Suprapubic skin (tissue), 3 donors: ENCODE measurements around the gene PDZRN3.

ENCODE experiments used
- EP300 ChIP-seq: sonication (generic); formaldehyde crosslinking; IDR thresholded peaks from one replicate; pipeline ENCODE4 v1.6.1; 2017; ENCODE audit warnings: antibody characterized with exemption
- POLR2A ChIP-seq, 2 donors: fragments of 450-650 bp; IDR thresholded peaks; one replicate each; pipeline ENCODE4 v1.6.1; 2017; ENCODE audit warnings: antibody characterized with exemption in 2 of 2, mild to moderate bottlenecking in 2 of 2, moderate library complexity in 2 of 2
- TF ChIP-seq, protein P1 (sequence below), 2 donors: fragments of 200-600 bp in 1 of 2; fragments of 450-650 bp in 1 of 2; sonication (generic) in 1 of 2; IDR thresholded peaks; one replicate each; pipeline ENCODE4 v1.5.1; 2016 to 2019; ENCODE audit warnings: antibody characterized with exemption in 2 of 2, mild to moderate bottlenecking in 1 of 2, moderate library complexity in 1 of 2

DNA sequence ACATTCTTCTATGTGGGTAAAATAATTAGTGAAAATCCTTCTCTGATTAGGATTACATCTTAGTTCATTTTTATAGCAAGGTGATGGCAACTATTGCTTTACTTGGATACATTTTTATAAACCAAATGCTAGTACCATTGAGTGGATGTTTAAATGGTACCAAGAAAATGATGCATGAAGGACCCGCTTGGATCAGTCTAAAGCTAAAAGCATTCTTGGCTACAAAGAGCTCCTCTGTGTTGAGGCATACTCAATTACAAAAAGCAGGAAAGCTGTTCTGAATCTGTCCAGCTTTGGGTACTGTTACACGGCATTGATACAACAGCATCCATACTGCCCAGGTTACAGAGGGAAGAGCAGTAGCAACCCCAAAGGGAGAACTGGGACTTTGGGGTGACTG is 217.2 kb downstream of the PDZRN3 start:
- TF ChIP-seq, protein P1, sequence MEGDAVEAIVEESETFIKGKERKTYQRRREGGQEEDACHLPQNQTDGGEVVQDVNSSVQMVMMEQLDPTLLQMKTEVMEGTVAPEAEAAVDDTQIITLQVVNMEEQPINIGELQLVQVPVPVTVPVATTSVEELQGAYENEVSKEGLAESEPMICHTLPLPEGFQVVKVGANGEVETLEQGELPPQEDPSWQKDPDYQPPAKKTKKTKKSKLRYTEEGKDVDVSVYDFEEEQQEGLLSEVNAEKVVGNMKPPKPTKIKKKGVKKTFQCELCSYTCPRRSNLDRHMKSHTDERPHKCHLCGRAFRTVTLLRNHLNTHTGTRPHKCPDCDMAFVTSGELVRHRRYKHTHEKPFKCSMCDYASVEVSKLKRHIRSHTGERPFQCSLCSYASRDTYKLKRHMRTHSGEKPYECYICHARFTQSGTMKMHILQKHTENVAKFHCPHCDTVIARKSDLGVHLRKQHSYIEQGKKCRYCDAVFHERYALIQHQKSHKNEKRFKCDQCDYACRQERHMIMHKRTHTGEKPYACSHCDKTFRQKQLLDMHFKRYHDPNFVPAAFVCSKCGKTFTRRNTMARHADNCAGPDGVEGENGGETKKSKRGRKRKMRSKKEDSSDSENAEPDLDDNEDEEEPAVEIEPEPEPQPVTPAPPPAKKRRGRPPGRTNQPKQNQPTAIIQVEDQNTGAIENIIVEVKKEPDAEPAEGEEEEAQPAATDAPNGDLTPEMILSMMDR (IDR thresholded peaks at IDR 0.05) = no peak
- TF ChIP-seq POLR2A (IDR thresholded peaks at IDR 0.05) (no peak), EP300 (no peak)
